Activated T-cell treated with anti-CD3 and anti-CD28 coated beads, Interleukin-2, amount 50 U/mL, for 24 hours (primary cell): ENCODE results near the gene CRYGS.

Source experiments
- DNase-seq: peaks from one replicate; pipeline ENCODE4 v3.0.0-alpha.2; 2020
- H3K27ac Mint-ChIP-seq: 2 replicates; pipeline ENCODE4 v1.8.0; 2020; ENCODE audit warnings: mild to moderate bottlenecking, mixed read lengths
- H3K27me3 Mint-ChIP-seq: 2 replicates; pipeline ENCODE4 v1.8.0; 2020; ENCODE audit warnings: mixed read lengths
- H3K36me3 Mint-ChIP-seq: 2 replicates; pipeline ENCODE4 v1.8.0; 2020; ENCODE audit warnings: low read depth, mixed read lengths
- H3K4me1 Mint-ChIP-seq: 2 replicates; pipeline ENCODE4 v1.8.0; 2020; ENCODE audit warnings: low read depth, mixed read lengths
- H3K4me3 Mint-ChIP-seq: 2 replicates; pipeline ENCODE4 v1.8.0; 2020; ENCODE audit warnings: mild to moderate bottlenecking, moderate library complexity, mixed read lengths
- H3K9me3 Mint-ChIP-seq: 2 replicates; pipeline ENCODE4 v1.8.0; 2020; ENCODE audit warnings: mixed read lengths

The CRYGS gene

DNA sequence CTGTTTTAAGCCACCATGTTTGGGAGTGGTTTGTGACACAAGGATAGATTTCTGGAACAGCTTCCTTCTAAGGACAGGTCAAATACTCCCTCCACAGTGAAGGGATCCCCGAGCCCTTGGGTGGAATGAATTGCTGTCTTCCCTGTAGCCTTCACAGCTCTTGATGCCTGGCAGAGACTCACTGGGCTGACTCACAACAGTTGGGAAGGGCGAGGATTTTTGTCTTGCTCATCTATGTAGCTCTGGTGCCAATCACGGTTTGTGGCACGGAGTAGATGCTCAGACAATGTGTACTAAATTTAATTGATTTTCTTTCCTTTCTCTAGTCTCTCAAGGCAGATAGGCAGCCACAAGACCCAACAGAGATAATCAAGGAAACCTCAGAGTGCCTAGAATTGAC lies 27.0 kb downstream of the CRYGS start:
- no peak overlapping the region for H3K4me3 Mint-ChIP-seq
- H3K27me3 Mint-ChIP-seq = no peaks in the 10 kb centered on the region
- H3K9me3 Mint-ChIP-seq = peaks cover 5% of the 10 kb centered on the region
- H3K36me3 Mint-ChIP-seq = no peaks in the 10 kb centered on the region
- peaks cover 95% of the 10 kb centered on the region for H3K4me1 Mint-ChIP-seq
- H3K27ac Mint-ChIP-seq = peak overlapping the region; percentile 27
- no peak for DNase-seq

DNA sequence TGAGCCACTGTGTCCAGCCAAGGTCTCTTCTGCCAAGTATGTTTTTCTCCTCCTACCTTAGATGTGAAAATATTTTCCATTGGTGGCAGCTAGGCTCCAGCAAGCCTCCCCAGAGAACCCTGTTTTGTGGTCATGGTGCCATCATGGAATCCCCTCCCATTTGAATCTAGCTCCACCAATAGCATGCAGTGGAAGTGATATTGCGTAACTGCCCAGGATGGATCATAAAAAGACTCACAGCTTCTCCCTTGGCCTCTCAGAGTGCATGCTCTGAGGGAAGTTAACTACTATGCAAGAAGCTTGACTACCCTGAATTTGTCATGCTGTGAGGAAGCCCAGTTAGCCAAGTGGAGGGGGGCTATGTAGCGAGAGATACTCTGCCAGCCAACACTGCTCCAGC lies 27.5 kb downstream of the CRYGS start:
- H3K27ac Mint-ChIP-seq = no peak overlapping the region
- H3K4me1 Mint-ChIP-seq = peaks cover 97% of the 10 kb centered on the region
- no peak overlapping the region for H3K4me3 Mint-ChIP-seq
- DNase-seq = no peak
- H3K36me3 Mint-ChIP-seq = no peaks in the 10 kb centered on the region
- H3K27me3 Mint-ChIP-seq = no peaks in the 10 kb centered on the region
- H3K9me3 Mint-ChIP-seq = peaks cover 5% of the 10 kb centered on the region

DNA sequence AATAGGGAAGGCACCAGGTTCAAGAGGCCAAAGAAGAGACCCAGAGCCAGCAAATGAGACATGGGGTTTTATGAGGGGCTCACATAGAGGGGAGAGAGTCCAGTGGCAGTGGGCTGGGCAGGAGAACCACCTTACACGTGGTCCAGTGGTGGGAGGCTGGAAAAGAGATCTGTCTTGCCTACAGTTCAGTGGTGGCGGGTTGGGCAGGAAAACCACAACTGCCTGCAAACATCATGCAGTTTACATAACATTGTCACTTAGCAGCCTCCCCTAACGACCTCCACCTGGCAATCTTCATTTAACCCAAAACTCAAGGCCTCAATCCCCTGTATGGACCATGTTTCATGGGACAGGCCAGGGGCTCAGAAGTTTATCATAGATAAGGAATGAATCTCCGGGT lies 29.1 kb downstream of the CRYGS start:
- DNase-seq = no peak
- Mint-ChIP-seq H3K4me3 (no peak overlapping the region), H3K4me1 (peaks cover 97% of the 10 kb centered on the region), H3K9me3 (peaks cover 5% of the 10 kb centered on the region), H3K36me3 (no peaks in the 10 kb centered on the region), H3K27me3 (no peaks in the 10 kb centered on the region), H3K27ac (peak overlapping the region; percentile 72)

DNA sequence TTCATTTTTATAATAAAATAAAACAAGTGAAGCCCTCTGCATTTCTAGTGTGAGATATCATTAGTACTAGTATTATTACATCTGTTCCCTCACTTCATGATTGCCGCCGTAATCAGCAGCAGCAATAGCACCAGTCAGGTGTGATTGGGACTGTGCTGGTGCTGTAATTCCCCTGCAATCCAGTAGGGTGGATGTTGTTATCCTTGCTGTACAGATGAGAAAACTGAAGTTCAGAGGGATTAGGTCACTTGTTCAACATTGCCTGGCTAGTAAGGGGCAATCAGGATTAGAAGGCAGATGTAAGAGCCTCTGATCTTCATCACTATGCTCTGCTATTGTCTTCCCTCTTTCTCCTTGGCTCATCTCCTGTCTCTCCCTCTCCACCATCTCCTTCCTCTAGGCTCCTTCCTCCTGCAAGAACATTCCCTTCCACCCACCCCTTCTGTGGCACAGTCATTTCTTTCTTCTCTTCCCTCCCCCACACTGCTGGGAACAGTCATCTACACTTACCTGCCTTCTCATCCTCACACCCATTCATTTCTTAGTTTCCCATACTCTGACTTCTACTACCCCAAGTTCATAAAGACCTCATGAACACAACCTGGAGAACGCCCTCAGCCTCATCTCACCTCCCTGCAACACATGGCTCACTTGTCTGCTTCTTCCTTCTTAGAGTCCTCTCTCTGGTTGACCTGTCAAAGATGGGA lies 29.7 kb downstream of the CRYGS start:
- DNase-seq = no peak
- Mint-ChIP-seq H3K4me1 (peaks cover 96% of the 10 kb centered on the region), H3K27me3 (no peaks in the 10 kb centered on the region)

DNA sequence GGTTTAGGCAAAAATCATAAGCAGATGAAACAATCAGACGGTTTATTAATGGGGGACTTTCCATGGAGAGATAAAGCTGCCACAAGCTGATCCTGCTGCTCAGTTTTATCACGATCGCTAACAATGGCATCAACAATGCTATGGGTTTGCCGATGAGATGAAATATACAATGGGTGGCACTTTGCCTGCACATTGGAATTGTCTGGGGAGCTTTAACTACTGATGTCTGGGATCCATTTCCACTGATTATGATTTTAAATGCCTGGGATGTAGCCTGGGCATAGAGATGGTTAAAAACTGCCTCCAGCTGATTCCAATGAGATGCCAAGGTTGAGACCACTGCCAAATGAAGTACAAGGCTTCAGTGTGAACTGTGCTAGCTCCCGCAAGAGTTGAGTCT lies 30.8 kb downstream of the CRYGS start:
- no peaks in the 10 kb centered on the region for H3K36me3 Mint-ChIP-seq
- H3K27ac Mint-ChIP-seq = no peak overlapping the region
- DNase-seq = no peak
- no peak overlapping the region for H3K4me3 Mint-ChIP-seq
- H3K27me3 Mint-ChIP-seq = no peaks in the 10 kb centered on the region
- peaks cover 86% of the 10 kb centered on the region for H3K4me1 Mint-ChIP-seq
- H3K9me3 Mint-ChIP-seq = peaks cover 5% of the 10 kb centered on the region

More for the DNA sequence above, 29.7 kb downstream of the CRYGS start:
- Mint-ChIP-seq H3K27ac (peak overlapping the region; percentile 72), H3K4me3 (no peak overlapping the region), H3K9me3 (peaks cover 5% of the 10 kb centered on the region), H3K36me3 (no peaks in the 10 kb centered on the region)

DNA sequence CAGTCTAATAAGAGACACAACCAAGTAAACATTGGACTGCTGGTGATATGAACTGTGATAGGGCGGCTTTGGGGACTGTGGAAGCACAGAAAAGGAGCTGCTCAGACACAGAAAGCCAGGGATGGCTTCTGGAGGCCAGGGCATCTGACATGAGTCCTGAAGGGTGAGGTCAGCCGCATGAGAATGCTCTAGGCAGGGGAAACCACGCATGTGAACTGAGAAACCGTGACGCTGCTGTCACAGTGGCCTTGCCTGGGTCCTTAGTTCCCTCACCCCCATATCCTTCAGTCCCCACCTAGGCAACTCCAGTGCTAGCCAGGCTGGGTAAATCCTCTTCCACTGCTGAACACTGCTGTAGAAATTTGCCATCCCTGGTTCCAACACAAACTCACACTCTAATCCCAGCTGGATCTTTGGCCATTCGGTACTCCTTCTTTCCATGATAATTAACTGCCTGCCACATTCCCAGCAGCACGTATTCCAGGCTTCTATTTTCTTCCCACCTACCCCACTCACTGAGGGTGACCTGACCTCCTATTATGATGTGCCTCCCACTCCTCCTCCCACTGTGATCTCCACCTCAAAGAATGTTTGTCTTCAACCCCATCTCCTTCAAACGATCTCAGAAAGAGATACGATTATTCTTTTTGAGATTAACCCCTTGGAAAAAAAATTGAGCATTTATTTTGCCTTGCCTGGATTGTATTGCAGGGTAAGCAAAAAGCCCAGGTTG lies 31.4 kb downstream of the CRYGS start:
- Mint-ChIP-seq H3K4me1 (peaks cover 83% of the 10 kb centered on the region), H3K9me3 (peaks cover 3% of the 10 kb centered on the region), H3K27ac (no peak overlapping the region), H3K27me3 (no peaks in the 10 kb centered on the region), H3K4me3 (no peak overlapping the region), H3K36me3 (no peaks in the 10 kb centered on the region)
- no peak for DNase-seq

DNA sequence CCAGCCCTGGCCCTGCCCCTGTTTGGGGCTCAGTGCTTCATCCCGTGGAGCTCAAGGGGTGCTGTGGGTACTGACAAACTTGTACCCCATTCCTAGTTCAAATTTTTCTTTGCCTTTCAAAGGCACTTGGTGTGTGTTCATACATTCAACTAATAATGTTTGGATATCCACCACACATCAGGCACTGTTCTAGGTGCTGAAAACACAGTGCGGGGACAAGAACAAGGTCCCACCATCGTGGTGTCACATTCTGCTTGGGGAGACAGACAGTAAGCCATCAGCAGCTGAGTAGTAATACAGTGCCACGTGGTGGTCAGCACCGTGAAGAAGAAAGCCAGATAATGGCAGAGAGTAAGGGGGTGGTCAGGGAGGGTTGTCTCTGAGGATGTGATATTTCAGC lies 32.5 kb downstream of the CRYGS start:
- no peaks in the 10 kb centered on the region for H3K27me3 Mint-ChIP-seq
- peak overlapping the region; percentile 62 for H3K27ac Mint-ChIP-seq
- no peak overlapping the region for H3K4me3 Mint-ChIP-seq
- H3K4me1 Mint-ChIP-seq = peaks cover 79% of the 10 kb centered on the region
- DNase-seq = no peak
- peaks cover 2% of the 10 kb centered on the region for H3K9me3 Mint-ChIP-seq
- H3K36me3 Mint-ChIP-seq = no peaks in the 10 kb centered on the region

DNA sequence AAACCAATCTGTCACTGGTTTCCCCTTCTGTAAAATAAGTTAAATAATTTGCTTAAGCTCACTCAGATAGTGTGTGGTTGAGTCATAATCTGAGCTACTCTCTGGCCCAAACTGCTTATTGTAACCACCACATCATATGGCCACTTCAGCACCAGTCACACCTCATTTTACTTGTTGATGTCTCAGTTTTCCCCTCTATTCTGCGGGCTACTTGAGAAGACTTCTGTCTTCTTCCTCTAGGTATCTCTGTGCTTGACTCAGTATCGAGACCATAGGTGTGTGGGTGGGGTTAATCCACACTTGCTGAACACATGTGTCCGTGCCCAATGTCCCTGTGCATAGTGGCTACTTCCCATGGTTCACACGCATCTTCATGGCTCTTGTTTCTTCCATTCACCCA lies 32.9 kb downstream of the CRYGS start:
- Mint-ChIP-seq H3K4me3 (peak overlapping the region; percentile 2), H3K36me3 (no peaks in the 10 kb centered on the region), H3K4me1 (peaks cover 80% of the 10 kb centered on the region), H3K27ac (peak overlapping the region; percentile 62), H3K27me3 (no peaks in the 10 kb centered on the region), H3K9me3 (no peaks in the 10 kb centered on the region)
- no peak for DNase-seq

DNA sequence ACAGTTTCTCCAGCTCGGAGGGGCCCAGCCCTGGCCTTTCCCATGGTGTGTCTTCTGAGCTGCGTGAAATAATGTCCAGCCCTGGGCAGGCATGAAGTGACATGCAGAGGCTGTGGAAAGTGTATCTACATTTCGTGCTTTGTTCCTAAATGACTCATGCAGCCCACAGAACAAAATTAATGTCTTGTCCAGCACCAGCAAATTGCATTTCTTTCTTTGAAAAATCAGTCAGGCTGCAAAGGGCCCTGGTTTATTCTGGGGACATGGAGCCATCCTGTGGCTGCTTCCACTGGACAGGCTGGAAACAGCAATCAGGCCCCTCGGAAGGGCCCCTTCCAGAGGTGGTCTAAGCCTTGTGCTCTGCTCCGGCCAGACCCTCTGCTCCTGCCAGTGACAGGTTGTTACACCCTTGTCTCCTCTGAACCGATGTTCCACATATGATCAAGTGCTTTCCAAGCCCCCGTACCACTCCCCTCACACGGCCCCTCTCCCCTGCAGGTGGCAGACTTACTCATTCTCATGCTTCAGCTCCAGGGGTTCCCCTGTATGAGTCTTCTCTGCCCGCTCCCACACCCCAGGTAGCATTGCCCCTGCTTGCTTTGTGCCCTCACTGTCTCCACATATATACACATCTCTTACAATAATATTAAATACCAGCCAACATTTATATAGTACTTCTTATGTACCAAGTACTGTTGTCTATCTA lies 33.7 kb downstream of the CRYGS start:
- Mint-ChIP-seq H3K36me3 (no peaks in the 10 kb centered on the region), H3K27me3 (no peaks in the 10 kb centered on the region), H3K4me1 (peaks cover 75% of the 10 kb centered on the region), H3K9me3 (no peaks in the 10 kb centered on the region), H3K27ac (peak overlapping the region; percentile 62), H3K4me3 (no peak overlapping the region)
- no peak for DNase-seq

DNA sequence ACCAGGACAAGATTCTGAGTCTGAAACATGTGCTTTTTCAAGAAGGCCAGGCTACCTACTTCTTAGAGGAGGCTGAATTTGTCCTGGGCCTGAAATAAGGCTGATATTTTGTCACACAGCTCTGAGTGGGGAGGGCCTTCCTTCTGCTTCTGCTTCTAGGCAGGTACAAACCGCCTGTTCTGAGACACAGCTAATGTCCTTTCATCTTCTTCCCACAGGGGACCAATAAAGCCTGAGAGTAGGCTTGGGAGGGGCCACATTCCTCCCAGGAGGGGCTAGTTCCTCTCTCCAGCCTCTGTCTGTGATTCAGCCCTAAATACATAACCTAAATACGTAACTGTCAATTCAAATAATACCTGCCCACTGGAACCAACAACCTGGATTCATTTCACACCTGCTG lies 34.8 kb downstream of the CRYGS start:
- no peak for DNase-seq
- no peaks in the 10 kb centered on the region for H3K9me3 Mint-ChIP-seq
- no peaks in the 10 kb centered on the region for H3K27me3 Mint-ChIP-seq
- no peaks in the 10 kb centered on the region for H3K36me3 Mint-ChIP-seq
- peaks cover 64% of the 10 kb centered on the region for H3K4me1 Mint-ChIP-seq
- H3K4me3 Mint-ChIP-seq = no peak overlapping the region
- H3K27ac Mint-ChIP-seq = no peak overlapping the region

DNA sequence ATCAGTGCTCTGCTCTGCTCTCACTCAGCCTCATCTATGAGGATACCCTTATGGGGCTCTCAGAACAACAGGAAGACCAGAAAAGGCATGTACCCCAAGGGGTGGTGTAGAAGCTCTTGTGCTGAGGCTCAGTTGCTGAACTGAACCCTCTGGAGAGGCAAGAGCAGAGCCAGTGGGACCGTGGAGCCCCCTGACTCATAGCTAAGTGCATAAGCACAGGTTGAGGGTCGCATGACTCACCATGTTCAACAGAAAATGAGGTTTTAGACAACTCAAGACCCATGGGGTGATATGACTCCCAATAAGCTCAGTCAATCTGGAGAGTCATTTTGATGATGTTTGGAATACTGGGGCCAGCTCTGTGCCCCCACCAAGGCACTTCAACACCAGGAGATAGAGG lies 37.3 kb downstream of the CRYGS start:
- H3K9me3 Mint-ChIP-seq = no peaks in the 10 kb centered on the region
- H3K4me1 Mint-ChIP-seq = peaks cover 54% of the 10 kb centered on the region
- no peaks in the 10 kb centered on the region for H3K36me3 Mint-ChIP-seq
- no peak overlapping the region for H3K4me3 Mint-ChIP-seq
- H3K27me3 Mint-ChIP-seq = no peaks in the 10 kb centered on the region
- no peak for DNase-seq
- H3K27ac Mint-ChIP-seq = peak overlapping the region; percentile 57

DNA sequence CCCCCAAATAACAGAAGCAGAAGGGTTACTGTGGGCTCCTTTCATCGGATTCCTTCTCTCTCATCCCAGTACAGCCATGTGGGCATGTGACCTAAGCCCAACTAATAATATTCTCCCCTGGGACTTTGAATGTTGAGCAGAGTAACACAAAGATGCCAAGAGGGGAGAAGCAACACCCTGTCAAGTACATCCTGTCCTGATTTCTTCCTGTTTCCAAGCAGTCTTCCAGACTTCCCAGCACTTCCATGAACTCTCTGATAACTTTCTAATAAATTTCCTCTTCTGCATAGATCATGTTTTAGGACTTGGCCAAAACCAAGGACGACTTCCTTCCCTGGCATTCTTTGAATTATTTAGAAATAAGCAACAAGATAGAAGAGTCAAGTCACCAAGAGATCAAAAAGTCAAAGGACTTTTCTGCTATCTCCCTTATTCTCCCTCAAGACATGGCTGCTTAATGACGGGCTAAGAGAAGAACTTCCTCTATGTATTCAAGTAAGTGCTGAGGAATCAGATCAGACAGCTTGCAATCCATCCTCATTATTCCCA lies 37.9 kb downstream of the CRYGS start:
- DNase-seq = no peak
- H3K9me3 Mint-ChIP-seq = no peaks in the 10 kb centered on the region
- H3K36me3 Mint-ChIP-seq = no peaks in the 10 kb centered on the region
- no peaks in the 10 kb centered on the region for H3K27me3 Mint-ChIP-seq
- no peak overlapping the region for H3K4me3 Mint-ChIP-seq
- H3K27ac Mint-ChIP-seq = no peak overlapping the region
- H3K4me1 Mint-ChIP-seq = peaks cover 48% of the 10 kb centered on the region

DNA sequence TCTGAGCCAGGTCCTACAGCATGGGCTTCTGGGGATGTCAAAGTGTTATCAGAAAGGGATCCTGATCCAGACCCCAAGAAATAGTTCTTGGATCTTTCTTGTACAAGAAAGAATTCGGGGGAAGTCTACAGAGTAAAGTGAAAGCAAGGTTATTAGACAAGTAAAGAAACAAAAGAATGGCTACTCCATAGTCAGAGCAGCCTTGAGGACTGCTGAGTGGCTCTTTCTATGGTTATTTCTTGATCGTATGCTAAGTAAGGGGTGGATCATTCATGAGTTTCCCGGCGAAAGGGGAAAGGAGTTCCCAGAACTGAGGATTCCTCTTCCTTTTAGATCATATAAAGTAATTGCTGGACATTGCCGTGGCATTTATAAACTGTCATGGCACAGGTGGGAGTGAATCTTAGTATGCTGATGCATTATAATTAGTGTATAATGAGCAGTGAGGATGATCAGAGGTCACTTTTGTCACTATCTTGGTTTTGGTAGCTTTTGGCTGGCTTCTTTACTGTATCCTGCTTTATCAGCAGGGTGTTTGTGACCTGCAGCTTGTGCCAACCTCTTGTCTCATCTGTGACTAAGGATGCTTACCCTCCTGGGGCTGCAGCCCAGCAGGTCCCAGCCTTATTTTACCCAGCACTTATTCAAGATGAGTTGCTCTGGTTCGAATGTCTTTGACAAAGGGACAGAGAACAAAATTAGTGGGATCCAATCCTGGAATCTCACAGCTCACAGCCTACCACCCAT lies 41.0 kb downstream of the CRYGS start:
- DNase-seq = no peak
- no peaks in the 10 kb centered on the region for H3K27me3 Mint-ChIP-seq
- no peaks in the 10 kb centered on the region for H3K36me3 Mint-ChIP-seq
- no peak overlapping the region for H3K27ac Mint-ChIP-seq
- peak overlapping the region; percentile 13 for H3K4me3 Mint-ChIP-seq
- peaks cover 7% of the 10 kb centered on the region for H3K9me3 Mint-ChIP-seq
- H3K4me1 Mint-ChIP-seq = peaks cover 33% of the 10 kb centered on the region
